ENCODE measurements around the gene GPR37.
A peak's percentile ranks its signal among the peaks of the same experiment; 100 is the strongest.

The GPR37 gene

GRCh38 chr7:124765401-124766352 is at the start of gene GPR37:
Gene GPR37 (minus strand): TSS chr7:124765792. CDS start chr7:124764976, 816 bp downstream.
- intact Hi-C loops (cut with DNase I), result loop anchor here (1.0 to 10.0 kb wide), 3 partner anchors 40 to 593 kb away; no protein-coding TSS in a partner anchor
- peak; percentile 75 to 98 (median 86) for DNase-seq

- no peak for DNase-seq
- intact Hi-C loops (cut with DNase I), result no loop called here
These were observed 48.6 kb upstream of the GPR37 start for GRCh38 chr7:124813994-124814798.

- intact Hi-C loops (cut with DNase I), result no loop called here
- no peak for DNase-seq
These were observed 47.2 kb upstream of the GPR37 start for GRCh38 chr7:124812764-124813163.

- no peak for DNase-seq
- intact Hi-C loops (cut with DNase I), result no loop called here
These were observed 45.7 kb upstream of the GPR37 start for GRCh38 chr7:124811341-124811740.

- intact Hi-C loops (cut with DNase I), result no loop called here
- no peak for DNase-seq
These were observed 45.0 kb upstream of the GPR37 start for GRCh38 chr7:124810605-124811004.

- no peak for DNase-seq
- intact Hi-C loops (cut with DNase I), result no loop called here
These were observed 42.6 kb upstream of the GPR37 start for GRCh38 chr7:124808206-124808605.

GRCh38 chr7:124801330-124801895 is 35.8 kb upstream of the GPR37 start:
- DNase-seq, result no peak
- intact Hi-C loops (cut with DNase I), result no loop called here

- intact Hi-C loops (cut with DNase I), result no loop called here
- no peak for DNase-seq
These were observed 34.8 kb upstream of the GPR37 start for GRCh38 chr7:124800386-124800785.

- intact Hi-C loops (cut with DNase I), result no loop called here
- DNase-seq, result no peak
These were observed 33.9 kb upstream of the GPR37 start for GRCh38 chr7:124799448-124799847.

GRCh38 chr7:124796771-124797170 is 31.2 kb upstream of the GPR37 start:
- intact Hi-C loops (cut with DNase I), result no loop called here
- DNase-seq, result no peak

GRCh38 chr7:124792696-124793095 is 27.1 kb upstream of the GPR37 start:
- intact Hi-C loops (cut with DNase I), result no loop called here
- DNase-seq, result no peak

GRCh38 chr7:124792002-124792401 is 26.4 kb upstream of the GPR37 start:
- intact Hi-C loops (cut with DNase I), result no loop called here
- no peak for DNase-seq

- DNase-seq, result no peak
- intact Hi-C loops (cut with DNase I), result no loop called here
These were observed 25.8 kb upstream of the GPR37 start for GRCh38 chr7:124791426-124791825.

- no peak for DNase-seq
- intact Hi-C loops (cut with DNase I), result no loop called here
These were observed 25.1 kb upstream of the GPR37 start for GRCh38 chr7:124790645-124791044.

- no peak for DNase-seq
- intact Hi-C loops (cut with DNase I), result loop anchor here (1.0 to 5.0 kb wide), 2 partner anchors 614 to 631 kb away; no protein-coding TSS in a partner anchor
These were observed 20.4 kb upstream of the GPR37 start for GRCh38 chr7:124785994-124786393.

- DNase-seq, result peak in 9 of 10 donors; percentile 31 to 94 (median 65)
- intact Hi-C loops (cut with DNase I), result loop anchor here (1.0 to 5.0 kb wide), 2 partner anchors 613 to 630 kb away; no protein-coding TSS in a partner anchor
These were observed 19.6 kb upstream of the GPR37 start for GRCh38 chr7:124784879-124785818.

- no peak for DNase-seq
- intact Hi-C loops (cut with DNase I), result no loop called here
These were observed 17.7 kb upstream of the GPR37 start for GRCh38 chr7:124783271-124783670.

GRCh38 chr7:124781907-124782734 is 16.5 kb upstream of the GPR37 start:
- intact Hi-C loops (cut with DNase I), result no loop called here

GRCh38 chr7:124781418-124781817 is 15.8 kb upstream of the GPR37 start:
- DNase-seq, result no peak
- intact Hi-C loops (cut with DNase I), result no loop called here

More at GRCh38 chr7:124781907-124782734, 16.5 kb upstream of the GPR37 start:
- peak in 1 of 10 donors; percentile 21 for DNase-seq

Data from posterior cingulate gyrus (tissue), 11 donors.